WERI-Rb-1 (cell line): Measurements from ENCODE around the gene PHLPP1.

Experiments used
- DNase-seq: peaks from one replicate; pipeline ENCODE4 v3.0.0-alpha.2; 2020
- H3K27ac ChIP-seq: fragments of 250-450 bp; sonication (Bioruptor Pico); 2 replicates; pipeline ENCODE4 v1.5.1; 2020; ENCODE audit warnings: mild to moderate bottlenecking, moderate library complexity
- H3K27me3 ChIP-seq: fragments of 250-450 bp; sonication (Bioruptor Pico); 2 replicates; pipeline ENCODE4 v1.5.1; 2021; ENCODE audit warnings: mild to moderate bottlenecking, low read depth, moderate library complexity; ENCODE audit not compliant: insufficient read depth, severe bottlenecking
- H3K36me3 ChIP-seq: fragments of 250-450 bp; sonication (Bioruptor Pico); 2 replicates; pipeline ENCODE4 v1.5.1; 2020; ENCODE audit warnings: mild to moderate bottlenecking, moderate library complexity
- H3K4me3 ChIP-seq: 2 replicates; pipeline ENCODE4 v1.5.1; 2011; ENCODE audit warnings: low read depth, mild to moderate bottlenecking, control low read depth, low read length
- H3K9me3 ChIP-seq: fragments of 250-450 bp; sonication (Bioruptor Pico); 2 replicates; pipeline ENCODE4 v1.5.1; 2021; ENCODE audit warnings: mild to moderate bottlenecking, moderate library complexity; ENCODE audit not compliant: severe bottlenecking
- TF ChIP-seq, protein P1 (sequence below): IDR thresholded peaks from 2 replicates; pipeline ENCODE4 v1.5.1; 2011; ENCODE audit warnings: low read depth, mild to moderate bottlenecking, control low read depth, inconsistent platforms, low read length

The PHLPP1 gene

DNA sequence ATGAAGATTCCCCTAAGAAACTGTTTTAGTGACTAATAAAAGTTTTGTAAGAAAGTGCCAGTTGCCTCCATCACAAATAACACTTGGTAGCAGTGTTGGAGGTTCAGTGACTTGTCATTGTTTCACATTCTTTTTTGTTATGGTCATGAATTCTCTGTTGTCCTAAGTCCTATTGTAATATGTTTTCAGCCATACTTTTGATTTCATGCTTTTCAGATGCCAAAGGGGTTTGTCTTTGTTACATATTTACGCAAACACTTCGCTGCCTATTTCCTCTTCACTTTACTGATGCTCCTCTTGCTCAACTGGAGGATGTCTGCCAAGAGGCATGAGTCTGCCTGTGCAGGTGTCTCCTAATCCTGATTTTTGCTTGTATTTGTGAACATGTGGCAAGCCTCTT lies 66.6 kb downstream of the PHLPP1 start:
- Histone ChIP-seq H3K27ac (no peak overlapping the region), H3K36me3 (no peaks in the 10 kb centered on the region), H3K9me3 (no peaks in the 10 kb centered on the region), H3K27me3 (no peaks in the 10 kb centered on the region), H3K4me3 (no peak overlapping the region)
- TF ChIP-seq, protein P1, sequence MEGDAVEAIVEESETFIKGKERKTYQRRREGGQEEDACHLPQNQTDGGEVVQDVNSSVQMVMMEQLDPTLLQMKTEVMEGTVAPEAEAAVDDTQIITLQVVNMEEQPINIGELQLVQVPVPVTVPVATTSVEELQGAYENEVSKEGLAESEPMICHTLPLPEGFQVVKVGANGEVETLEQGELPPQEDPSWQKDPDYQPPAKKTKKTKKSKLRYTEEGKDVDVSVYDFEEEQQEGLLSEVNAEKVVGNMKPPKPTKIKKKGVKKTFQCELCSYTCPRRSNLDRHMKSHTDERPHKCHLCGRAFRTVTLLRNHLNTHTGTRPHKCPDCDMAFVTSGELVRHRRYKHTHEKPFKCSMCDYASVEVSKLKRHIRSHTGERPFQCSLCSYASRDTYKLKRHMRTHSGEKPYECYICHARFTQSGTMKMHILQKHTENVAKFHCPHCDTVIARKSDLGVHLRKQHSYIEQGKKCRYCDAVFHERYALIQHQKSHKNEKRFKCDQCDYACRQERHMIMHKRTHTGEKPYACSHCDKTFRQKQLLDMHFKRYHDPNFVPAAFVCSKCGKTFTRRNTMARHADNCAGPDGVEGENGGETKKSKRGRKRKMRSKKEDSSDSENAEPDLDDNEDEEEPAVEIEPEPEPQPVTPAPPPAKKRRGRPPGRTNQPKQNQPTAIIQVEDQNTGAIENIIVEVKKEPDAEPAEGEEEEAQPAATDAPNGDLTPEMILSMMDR, result no peak
- no peak for DNase-seq

DNA sequence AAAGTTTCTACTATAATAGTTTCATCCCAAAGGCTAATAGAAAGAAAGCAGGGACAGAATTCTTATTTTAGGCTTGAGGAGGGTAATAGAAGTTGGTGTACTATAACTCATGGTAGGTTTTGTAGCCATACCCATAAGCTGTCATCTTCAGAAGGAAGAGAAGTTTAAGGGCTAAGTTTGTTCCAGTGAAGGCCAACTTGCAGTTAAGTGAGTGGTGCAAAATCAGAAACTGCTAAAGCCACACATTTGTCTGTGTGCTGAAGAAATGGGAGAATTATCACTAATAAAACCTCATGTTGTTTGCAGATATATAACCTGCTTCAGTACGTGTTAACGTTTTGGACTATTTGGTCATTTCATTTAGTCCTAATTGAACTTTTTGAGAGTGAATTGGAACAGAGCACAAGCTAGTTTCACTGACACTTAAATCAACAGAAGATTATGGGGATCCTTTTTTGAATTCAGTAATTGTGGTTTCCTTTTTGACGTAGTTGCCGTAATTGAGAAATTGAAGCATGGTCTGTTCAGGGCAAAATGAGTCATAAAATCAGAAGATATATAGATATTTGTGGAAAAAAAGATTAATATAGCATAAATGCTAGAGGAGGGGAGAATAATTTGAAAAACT lies 69.1 kb downstream of the PHLPP1 start:
- H3K27ac ChIP-seq, result no peak overlapping the region
- TF ChIP-seq, protein P1, result no peak
- H3K27me3 ChIP-seq, result no peaks in the 10 kb centered on the region
- H3K4me3 ChIP-seq, result no peak overlapping the region
- no peaks in the 10 kb centered on the region for H3K36me3 ChIP-seq
- no peaks in the 10 kb centered on the region for H3K9me3 ChIP-seq
- DNase-seq, result no peak

- DNase-seq, result no peak
- Histone ChIP-seq H3K36me3 (no peaks in the 10 kb centered on the region), H3K4me3 (no peak overlapping the region), H3K27ac (no peak overlapping the region), H3K9me3 (no peaks in the 10 kb centered on the region), H3K27me3 (no peaks in the 10 kb centered on the region)
- TF ChIP-seq, protein P1, result no peak
Measured at GRCh38 chr18:62784966-62785413, 69.6 kb downstream of the PHLPP1 start.

GRCh38 chr18:62786689-62787088 lies 71.3 kb downstream of the PHLPP1 start:
- TF ChIP-seq, protein P1, result no peak
- Histone ChIP-seq H3K36me3 (no peaks in the 10 kb centered on the region), H3K9me3 (no peaks in the 10 kb centered on the region)

GRCh38 chr18:62788111-62788510 lies 72.8 kb downstream of the PHLPP1 start:
- no peaks in the 10 kb centered on the region for H3K27me3 ChIP-seq
- H3K27ac ChIP-seq, result no peak overlapping the region
- TF ChIP-seq, protein P1, result no peak
- no peaks in the 10 kb centered on the region for H3K9me3 ChIP-seq
- H3K36me3 ChIP-seq, result no peaks in the 10 kb centered on the region
- DNase-seq, result no peak
- H3K4me3 ChIP-seq, result no peak overlapping the region

More at GRCh38 chr18:62786689-62787088, 71.3 kb downstream of the PHLPP1 start:
- DNase-seq, result no peak
- Histone ChIP-seq H3K27ac (no peak overlapping the region), H3K27me3 (no peaks in the 10 kb centered on the region), H3K4me3 (no peak overlapping the region)

- Histone ChIP-seq H3K36me3 (no peaks in the 10 kb centered on the region), H3K4me3 (no peak overlapping the region), H3K27ac (no peak overlapping the region), H3K9me3 (no peaks in the 10 kb centered on the region), H3K27me3 (no peaks in the 10 kb centered on the region)
- TF ChIP-seq, protein P1, result no peak
- DNase-seq, result no peak
Measured at GRCh38 chr18:62788876-62789275, 73.5 kb downstream of the PHLPP1 start.
